Measurements from ENCODE around the gene LRRC71. TPM values are rescaled to one million over a fixed set of nuclear protein-coding genes. Genes with fewer than 3 reads are reported as not detected.
A peak's percentile ranks its signal among the peaks of the same experiment; 100 is the strongest.

Gene LRRC71
- total and polyA plus RNA-seq, 2 experiments from 2014 or later, result 0.24 TPM; not detected in 1

DNA sequence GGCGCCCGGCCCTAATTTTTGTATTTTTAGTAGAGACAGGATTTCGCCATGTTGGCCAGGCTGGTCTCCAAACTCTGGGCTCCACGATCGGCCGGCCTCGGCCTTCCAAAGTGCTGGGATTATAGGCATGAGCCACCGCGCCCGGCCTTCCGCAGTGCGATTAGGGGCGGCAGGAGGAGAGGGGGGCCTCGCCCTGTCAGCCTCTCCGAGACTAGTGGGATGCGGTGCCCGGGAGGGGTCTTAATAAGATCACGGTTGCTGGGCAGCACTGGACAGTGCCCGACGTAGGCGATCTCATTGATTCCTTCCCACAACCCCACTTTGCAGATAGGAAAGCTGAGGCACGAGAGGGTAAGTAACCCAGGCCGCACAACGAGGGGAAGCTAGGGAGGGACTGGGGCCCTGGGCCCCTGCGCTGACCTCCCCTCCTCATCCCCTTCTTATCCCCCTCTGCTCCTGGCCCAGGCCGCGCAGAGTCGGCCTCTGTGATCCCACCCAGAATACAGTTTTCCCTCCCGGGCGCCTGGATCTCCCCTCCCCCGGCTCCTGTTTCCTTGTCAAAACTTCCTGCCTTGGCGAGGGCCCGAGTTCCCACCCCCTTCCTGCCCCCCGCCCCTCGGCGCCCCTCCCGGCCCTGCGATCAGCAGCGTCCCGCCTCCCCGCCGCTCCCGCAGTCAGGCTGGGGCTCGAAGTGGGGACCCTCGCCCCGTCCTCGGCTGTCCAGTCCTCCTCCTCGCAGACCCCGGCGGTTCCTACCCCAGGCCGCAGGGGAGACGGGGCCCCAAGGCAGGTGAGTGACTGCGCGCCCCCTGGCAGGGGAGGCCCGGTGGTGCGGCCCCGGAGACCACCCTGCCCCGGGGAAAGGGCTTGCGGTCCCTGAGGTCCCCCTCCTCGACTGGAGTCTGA lies 27.1 kb upstream of the LRRC71 start, which contains the start of gene PEAR1:
TSS of gene PEAR1 (plus strand) at position 671 of the 906 bp plus-strand sequence. CDS start 10,209 bp downstream, outside the sequence.
- H3K36me3 Mint-ChIP-seq (ENCODE audit: low read depth), result no peaks in the 10 kb centered on the region; the same call in 2 of the 3 replicates
- Histone ChIP-seq H3K27ac (ENCODE audit: low read depth) (no peak within 1 kb of the TSS), H4K20me1 (replicated peaks; ENCODE audit: insufficient read depth) (no peaks in the 10 kb centered on the region; the same call in 1 of the 2 replicates), H3K4me3 (peak within 1 kb of the TSS; percentile 64), H3K9me2 (ENCODE audit: insufficient read depth) (no peaks in the 10 kb centered on the region), H3K27me3 (ENCODE audit: insufficient read depth) (peaks cover 68% of the 10 kb centered on the region), H3K4me1 (ENCODE audit: insufficient read depth) (no peaks in the 10 kb centered on the region; the same call in 1 of the 2 replicates), H3K4me2 (peak within 1 kb of the TSS; percentile 80), H3K79me2 (replicated peaks; ENCODE audit: insufficient read depth) (no peaks in the 10 kb centered on the region), H2AFZ (peak within 1 kb of the TSS; percentile 72; the same call in 1 of the 2 replicates), H3F3A (replicated peaks; ENCODE audit: low read depth) (no peaks in the 10 kb centered on the region), H3K36me3 (ENCODE audit: insufficient read depth) (no peaks in the 10 kb centered on the region)
- H3K27me3 Mint-ChIP-seq (ENCODE audit: insufficient read depth, low read depth, poor library complexity), result peaks cover 53% of the 10 kb centered on the region
- DNase-seq (ENCODE audit: low spot score) (peak; percentile 69), ATAC-seq (peak; percentile 35)
- H3K4me1 Mint-ChIP-seq, result peaks cover 28% of the 10 kb centered on the region
- TF ChIP-seq STAT1 (IDR thresholded peaks at IDR 0.05; ENCODE audit: unreplicated experiment), result no peak
- no peak for TF ChIP-seq ZNF114 (CRISPR knock-in tag; IDR thresholded peaks at IDR 0.05)
- no peak for TF ChIP-seq EZH2phosphoT487 (IDR thresholded peaks at IDR 0.05; ENCODE audit: unreplicated experiment)
- TF ChIP-seq, protein P1, sequence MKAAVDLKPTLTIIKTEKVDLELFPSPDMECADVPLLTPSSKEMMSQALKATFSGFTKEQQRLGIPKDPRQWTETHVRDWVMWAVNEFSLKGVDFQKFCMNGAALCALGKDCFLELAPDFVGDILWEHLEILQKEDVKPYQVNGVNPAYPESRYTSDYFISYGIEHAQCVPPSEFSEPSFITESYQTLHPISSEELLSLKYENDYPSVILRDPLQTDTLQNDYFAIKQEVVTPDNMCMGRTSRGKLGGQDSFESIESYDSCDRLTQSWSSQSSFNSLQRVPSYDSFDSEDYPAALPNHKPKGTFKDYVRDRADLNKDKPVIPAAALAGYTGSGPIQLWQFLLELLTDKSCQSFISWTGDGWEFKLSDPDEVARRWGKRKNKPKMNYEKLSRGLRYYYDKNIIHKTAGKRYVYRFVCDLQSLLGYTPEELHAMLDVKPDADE (IDR thresholded peaks at IDR 0.05), result no peak
- no peak for TF ChIP-seq ZNF331 (CRISPR knock-in tag; IDR thresholded peaks at IDR 0.05; ENCODE audit: low read depth)
- 0 out of 2 replicates have a peak, but pooled peaks have one; percentile 10 for TF ChIP-seq CREB1 (CRISPR knock-in tag; IDR thresholded peaks at IDR 0.05; ENCODE audit: low read depth)
- no peak for TF ChIP-seq NANOG (IDR thresholded peaks at IDR 0.05; ENCODE audit: borderline replicate concordance)
- TF ChIP-seq POLR2AphosphoS5 (IDR thresholded peaks at IDR 0.05; ENCODE audit: low read depth), result no peak
- TF ChIP-seq JUNB (IDR thresholded peaks at IDR 0.05; ENCODE audit: unreplicated experiment), result no peak
- TF ChIP-seq, protein P2, sequence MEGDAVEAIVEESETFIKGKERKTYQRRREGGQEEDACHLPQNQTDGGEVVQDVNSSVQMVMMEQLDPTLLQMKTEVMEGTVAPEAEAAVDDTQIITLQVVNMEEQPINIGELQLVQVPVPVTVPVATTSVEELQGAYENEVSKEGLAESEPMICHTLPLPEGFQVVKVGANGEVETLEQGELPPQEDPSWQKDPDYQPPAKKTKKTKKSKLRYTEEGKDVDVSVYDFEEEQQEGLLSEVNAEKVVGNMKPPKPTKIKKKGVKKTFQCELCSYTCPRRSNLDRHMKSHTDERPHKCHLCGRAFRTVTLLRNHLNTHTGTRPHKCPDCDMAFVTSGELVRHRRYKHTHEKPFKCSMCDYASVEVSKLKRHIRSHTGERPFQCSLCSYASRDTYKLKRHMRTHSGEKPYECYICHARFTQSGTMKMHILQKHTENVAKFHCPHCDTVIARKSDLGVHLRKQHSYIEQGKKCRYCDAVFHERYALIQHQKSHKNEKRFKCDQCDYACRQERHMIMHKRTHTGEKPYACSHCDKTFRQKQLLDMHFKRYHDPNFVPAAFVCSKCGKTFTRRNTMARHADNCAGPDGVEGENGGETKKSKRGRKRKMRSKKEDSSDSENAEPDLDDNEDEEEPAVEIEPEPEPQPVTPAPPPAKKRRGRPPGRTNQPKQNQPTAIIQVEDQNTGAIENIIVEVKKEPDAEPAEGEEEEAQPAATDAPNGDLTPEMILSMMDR (conservative IDR thresholded peaks at IDR 0.05; ENCODE audit: low read depth in 2 of 2), result peak; percentile 24 to 44; a peak in 3 of 4 replicates
- TF ChIP-seq, protein P3, sequence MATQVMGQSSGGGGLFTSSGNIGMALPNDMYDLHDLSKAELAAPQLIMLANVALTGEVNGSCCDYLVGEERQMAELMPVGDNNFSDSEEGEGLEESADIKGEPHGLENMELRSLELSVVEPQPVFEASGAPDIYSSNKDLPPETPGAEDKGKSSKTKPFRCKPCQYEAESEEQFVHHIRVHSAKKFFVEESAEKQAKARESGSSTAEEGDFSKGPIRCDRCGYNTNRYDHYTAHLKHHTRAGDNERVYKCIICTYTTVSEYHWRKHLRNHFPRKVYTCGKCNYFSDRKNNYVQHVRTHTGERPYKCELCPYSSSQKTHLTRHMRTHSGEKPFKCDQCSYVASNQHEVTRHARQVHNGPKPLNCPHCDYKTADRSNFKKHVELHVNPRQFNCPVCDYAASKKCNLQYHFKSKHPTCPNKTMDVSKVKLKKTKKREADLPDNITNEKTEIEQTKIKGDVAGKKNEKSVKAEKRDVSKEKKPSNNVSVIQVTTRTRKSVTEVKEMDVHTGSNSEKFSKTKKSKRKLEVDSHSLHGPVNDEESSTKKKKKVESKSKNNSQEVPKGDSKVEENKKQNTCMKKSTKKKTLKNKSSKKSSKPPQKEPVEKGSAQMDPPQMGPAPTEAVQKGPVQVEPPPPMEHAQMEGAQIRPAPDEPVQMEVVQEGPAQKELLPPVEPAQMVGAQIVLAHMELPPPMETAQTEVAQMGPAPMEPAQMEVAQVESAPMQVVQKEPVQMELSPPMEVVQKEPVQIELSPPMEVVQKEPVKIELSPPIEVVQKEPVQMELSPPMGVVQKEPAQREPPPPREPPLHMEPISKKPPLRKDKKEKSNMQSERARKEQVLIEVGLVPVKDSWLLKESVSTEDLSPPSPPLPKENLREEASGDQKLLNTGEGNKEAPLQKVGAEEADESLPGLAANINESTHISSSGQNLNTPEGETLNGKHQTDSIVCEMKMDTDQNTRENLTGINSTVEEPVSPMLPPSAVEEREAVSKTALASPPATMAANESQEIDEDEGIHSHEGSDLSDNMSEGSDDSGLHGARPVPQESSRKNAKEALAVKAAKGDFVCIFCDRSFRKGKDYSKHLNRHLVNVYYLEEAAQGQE (IDR thresholded peaks at IDR 0.05; ENCODE audit: unreplicated experiment), result no peak
- TF ChIP-seq, protein P4, sequence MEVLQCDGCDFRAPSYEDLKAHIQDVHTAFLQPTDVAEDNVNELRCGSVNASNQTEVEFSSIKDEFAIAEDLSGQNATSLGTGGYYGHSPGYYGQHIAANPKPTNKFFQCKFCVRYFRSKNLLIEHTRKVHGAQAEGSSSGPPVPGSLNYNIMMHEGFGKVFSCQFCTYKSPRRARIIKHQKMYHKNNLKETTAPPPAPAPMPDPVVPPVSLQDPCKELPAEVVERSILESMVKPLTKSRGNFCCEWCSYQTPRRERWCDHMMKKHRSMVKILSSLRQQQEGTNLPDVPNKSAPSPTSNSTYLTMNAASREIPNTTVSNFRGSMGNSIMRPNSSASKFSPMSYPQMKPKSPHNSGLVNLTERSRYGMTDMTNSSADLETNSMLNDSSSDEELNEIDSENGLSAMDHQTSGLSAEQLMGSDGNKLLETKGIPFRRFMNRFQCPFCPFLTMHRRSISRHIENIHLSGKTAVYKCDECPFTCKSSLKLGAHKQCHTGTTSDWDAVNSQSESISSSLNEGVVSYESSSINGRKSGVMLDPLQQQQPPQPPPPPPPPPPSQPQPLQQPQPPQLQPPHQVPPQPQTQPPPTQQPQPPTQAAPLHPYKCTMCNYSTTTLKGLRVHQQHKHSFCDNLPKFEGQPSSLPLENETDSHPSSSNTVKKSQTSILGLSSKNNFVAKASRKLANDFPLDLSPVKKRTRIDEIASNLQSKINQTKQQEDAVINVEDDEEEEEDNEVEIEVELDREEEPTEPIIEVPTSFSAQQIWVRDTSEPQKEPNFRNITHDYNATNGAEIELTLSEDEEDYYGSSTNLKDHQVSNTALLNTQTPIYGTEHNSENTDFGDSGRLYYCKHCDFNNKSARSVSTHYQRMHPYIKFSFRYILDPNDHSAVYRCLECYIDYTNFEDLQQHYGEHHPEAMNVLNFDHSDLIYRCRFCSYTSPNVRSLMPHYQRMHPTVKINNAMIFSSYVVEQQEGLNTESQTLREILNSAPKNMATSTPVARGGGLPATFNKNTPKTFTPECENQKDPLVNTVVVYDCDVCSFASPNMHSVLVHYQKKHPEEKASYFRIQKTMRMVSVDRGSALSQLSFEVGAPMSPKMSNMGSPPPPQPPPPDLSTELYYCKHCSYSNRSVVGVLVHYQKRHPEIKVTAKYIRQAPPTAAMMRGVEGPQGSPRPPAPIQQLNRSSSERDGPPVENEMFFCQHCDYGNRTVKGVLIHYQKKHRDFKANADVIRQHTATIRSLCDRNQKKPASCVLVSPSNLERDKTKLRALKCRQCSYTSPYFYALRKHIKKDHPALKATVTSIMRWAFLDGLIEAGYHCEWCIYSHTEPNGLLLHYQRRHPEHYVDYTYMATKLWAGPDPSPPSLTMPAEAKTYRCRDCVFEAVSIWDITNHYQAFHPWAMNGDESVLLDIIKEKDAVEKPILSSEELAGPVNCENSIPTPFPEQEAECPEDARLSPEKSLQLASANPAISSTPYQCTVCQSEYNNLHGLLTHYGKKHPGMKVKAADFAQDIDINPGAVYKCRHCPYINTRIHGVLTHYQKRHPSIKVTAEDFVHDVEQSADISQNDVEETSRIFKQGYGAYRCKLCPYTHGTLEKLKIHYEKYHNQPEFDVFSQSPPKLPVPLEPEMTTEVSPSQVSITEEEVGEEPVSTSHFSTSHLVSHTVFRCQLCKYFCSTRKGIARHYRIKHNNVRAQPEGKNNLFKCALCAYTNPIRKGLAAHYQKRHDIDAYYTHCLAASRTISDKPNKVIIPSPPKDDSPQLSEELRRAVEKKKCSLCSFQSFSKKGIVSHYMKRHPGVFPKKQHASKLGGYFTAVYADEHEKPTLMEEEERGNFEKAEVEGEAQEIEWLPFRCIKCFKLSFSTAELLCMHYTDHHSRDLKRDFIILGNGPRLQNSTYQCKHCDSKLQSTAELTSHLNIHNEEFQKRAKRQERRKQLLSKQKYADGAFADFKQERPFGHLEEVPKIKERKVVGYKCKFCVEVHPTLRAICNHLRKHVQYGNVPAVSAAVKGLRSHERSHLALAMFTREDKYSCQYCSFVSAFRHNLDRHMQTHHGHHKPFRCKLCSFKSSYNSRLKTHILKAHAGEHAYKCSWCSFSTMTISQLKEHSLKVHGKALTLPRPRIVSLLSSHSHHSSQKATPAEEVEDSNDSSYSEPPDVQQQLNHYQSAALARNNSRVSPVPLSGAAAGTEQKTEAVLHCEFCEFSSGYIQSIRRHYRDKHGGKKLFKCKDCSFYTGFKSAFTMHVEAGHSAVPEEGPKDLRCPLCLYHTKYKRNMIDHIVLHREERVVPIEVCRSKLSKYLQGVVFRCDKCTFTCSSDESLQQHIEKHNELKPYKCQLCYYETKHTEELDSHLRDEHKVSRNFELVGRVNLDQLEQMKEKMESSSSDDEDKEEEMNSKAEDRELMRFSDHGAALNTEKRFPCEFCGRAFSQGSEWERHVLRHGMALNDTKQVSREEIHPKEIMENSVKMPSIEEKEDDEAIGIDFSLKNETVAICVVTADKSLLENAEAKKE (CRISPR knock-in tag; IDR thresholded peaks at IDR 0.05), result no peak
- TF ChIP-seq EZH2 (IDR thresholded peaks at IDR 0.05; ENCODE audit: low read depth, unreplicated experiment), result peak; percentile 65
- peak within 1 kb of the TSS; percentile 64 for H3K4me3 Mint-ChIP-seq
- no peak within 1 kb of the TSS for H3K27ac Mint-ChIP-seq
- H3K9me3 Mint-ChIP-seq, result no peaks in the 10 kb centered on the region

All from GM23338 (cell line).